DND-41 (cell line): Measurements from ENCODE around the gene FSIP1.

Experiments used
- CTCF ChIP-seq: IDR thresholded peaks from 2 replicates; pipeline ENCODE4 v1.5.1; 2012; ENCODE audit warnings: borderline replicate concordance, low read length, moderate library complexity, mild to moderate bottlenecking; ENCODE audit not compliant: poor library complexity, severe bottlenecking; ENCODE audit errors: extremely low read depth
- EZH2 ChIP-seq: IDR thresholded peaks from 3 replicates; pipeline ENCODE4 v1.6.1; 2012; ENCODE audit warnings: borderline replicate concordance, low read depth, mild to moderate bottlenecking, moderate library complexity, low read length, inconsistent platforms; ENCODE audit not compliant: severe bottlenecking

GRCh38 chr15:39553947-39554693 is 228.5 kb downstream of the FSIP1 start:
- TF ChIP-seq CTCF (no peak), EZH2 (no peak)
